Measurements from ENCODE around the gene HSP90AB1.

Gene HSP90AB1

DNA sequence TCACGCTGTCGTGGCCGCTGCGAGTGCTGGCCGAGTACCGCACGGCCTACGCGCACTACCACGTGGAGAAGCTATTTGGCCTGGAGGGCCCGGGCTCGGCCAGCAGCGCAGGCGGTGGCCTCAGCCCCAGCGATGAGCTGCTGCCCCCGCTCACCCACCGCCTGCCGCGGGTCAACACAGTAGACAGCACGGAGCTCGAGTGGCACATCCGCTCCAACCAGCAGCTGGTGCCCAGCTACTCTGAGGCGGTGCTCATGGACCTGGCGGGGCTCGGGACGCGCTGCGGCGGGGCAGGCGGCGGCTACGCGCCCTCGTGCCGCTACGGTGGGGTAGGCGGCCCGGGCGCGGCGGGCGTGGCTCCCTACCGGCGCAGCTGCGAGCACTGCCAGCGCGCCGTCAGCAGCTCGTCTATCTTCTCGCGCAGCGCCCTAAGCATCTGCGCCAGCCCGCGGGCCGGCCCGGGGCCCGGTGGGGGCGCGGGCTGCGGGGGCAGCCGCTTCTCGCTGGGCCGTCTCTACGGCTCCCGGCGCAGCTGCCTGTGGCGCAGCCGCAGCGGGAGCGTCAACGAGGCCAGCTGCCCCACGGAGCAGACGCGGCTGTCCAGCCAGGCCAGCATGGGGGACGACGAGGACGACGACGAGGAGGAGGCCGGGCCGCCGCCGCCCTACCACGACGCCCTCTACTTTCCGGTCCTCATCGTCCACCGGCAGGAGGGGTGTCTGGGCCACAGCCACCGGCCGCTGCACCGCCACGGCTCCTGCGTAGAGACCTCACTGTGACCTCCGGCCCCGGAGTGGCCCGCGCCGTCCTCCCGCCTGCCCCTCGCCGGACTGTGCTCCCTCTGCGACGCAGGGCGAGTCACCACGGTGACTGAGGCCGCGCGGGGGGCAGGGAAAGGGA lies 29.1 kb downstream of the HSP90AB1 start:
- TF ChIP-seq FOXP2 (optimal IDR thresholded peaks at IDR 0.05; ENCODE audit: borderline replicate concordance, extremely low read depth, extremely low read length, insufficient read depth) (no peak), POLR2AphosphoS5 (IDR thresholded peaks at IDR 0.05; ENCODE audit: low read depth, low read length) (no peak), SIN3A (IDR thresholded peaks at IDR 0.05; ENCODE audit: borderline replicate concordance, insufficient read depth, low read length) (no peak), TAF1 (IDR thresholded peaks at IDR 0.05; ENCODE audit: borderline replicate concordance, insufficient read depth, low read length) (no peak)
- TF ChIP-seq, protein P1, sequence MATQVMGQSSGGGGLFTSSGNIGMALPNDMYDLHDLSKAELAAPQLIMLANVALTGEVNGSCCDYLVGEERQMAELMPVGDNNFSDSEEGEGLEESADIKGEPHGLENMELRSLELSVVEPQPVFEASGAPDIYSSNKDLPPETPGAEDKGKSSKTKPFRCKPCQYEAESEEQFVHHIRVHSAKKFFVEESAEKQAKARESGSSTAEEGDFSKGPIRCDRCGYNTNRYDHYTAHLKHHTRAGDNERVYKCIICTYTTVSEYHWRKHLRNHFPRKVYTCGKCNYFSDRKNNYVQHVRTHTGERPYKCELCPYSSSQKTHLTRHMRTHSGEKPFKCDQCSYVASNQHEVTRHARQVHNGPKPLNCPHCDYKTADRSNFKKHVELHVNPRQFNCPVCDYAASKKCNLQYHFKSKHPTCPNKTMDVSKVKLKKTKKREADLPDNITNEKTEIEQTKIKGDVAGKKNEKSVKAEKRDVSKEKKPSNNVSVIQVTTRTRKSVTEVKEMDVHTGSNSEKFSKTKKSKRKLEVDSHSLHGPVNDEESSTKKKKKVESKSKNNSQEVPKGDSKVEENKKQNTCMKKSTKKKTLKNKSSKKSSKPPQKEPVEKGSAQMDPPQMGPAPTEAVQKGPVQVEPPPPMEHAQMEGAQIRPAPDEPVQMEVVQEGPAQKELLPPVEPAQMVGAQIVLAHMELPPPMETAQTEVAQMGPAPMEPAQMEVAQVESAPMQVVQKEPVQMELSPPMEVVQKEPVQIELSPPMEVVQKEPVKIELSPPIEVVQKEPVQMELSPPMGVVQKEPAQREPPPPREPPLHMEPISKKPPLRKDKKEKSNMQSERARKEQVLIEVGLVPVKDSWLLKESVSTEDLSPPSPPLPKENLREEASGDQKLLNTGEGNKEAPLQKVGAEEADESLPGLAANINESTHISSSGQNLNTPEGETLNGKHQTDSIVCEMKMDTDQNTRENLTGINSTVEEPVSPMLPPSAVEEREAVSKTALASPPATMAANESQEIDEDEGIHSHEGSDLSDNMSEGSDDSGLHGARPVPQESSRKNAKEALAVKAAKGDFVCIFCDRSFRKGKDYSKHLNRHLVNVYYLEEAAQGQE (IDR thresholded peaks at IDR 0.05; ENCODE audit: insufficient read depth in 1 of 2, low read depth in 2 of 2, low read length in 2 of 2): no peak

DNA sequence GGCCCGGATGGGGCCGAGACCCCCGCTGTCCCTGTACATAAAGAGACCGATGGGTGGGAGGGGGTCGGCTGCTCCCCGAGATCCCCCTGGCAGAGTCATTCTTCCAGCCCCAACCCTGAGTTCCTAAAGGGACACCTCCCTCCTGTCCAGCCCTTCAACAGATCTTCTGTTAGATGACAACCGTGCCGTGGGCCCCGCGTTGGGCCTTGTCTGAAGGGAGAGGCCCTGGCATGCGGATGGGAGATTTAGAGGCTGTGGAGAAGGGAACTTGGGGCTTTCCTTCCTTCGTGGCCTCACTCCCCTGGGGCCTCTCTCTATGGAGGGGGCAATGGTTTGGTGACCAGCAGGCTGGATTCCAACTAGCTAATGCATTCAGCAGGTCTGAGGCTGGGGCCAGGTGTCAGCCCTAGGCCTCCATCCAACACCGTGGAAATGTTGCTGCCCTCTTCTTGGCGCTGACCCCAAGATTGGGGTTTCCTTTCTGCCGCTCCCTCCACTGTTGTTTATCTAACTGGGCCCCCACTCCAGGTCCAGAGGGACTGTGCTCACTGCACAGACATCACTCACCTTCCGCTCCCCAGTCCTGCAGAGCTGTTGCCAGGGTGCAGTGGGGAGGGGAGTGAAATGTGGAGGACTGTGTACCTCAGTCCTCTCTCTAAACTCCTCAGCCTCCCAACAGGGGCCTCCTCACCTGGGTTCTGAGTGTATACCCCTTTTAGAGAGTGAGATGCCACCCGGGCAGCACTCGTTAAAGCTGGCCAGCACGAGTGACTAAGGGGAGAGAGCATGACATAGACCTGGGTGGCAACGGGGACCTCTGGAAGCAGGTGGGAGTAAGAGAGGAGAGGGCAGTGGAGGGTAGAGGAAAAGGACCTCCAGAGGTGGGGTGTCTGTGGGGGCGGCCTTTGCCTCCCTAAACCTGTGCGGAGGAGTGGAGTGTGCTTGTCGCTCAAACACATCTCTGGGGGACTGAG lies 30.1 kb downstream of the HSP90AB1 start:
- TF ChIP-seq, protein P1 (IDR thresholded peaks at IDR 0.05; ENCODE audit: insufficient read depth in 1 of 2, low read depth in 2 of 2, low read length in 2 of 2): no peak
- TF ChIP-seq FOXP2 (optimal IDR thresholded peaks at IDR 0.05; ENCODE audit: borderline replicate concordance, extremely low read depth, extremely low read length, insufficient read depth) (no peak), TAF1 (IDR thresholded peaks at IDR 0.05; ENCODE audit: borderline replicate concordance, insufficient read depth, low read length) (no peak), POLR2AphosphoS5 (IDR thresholded peaks at IDR 0.05; ENCODE audit: low read depth, low read length) (no peak), SIN3A (IDR thresholded peaks at IDR 0.05; ENCODE audit: borderline replicate concordance, insufficient read depth, low read length) (no peak)

DNA sequence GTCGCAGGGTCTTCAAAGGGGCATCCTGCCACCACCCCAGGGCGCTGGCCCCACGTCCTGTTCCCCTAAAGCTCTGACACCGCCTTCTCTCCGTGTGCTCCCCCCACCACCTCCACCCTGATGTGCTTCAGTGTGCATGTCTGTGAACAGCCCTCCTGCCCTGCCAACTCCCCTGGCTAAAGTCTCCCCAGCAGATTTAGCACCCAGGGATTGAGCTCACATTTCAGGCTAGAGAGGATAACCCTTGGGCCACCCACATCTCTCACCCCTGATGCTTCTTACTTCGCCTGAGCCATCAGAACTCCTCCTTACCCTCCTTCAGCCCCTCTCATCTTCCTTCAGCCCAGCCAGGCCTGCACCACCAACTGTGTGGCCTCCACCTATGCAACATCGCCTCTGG lies 30.9 kb downstream of the HSP90AB1 start:
- TF ChIP-seq FOXP2 (optimal IDR thresholded peaks at IDR 0.05; ENCODE audit: borderline replicate concordance, extremely low read depth, extremely low read length, insufficient read depth) (no peak), SIN3A (IDR thresholded peaks at IDR 0.05; ENCODE audit: borderline replicate concordance, insufficient read depth, low read length) (no peak), TAF1 (IDR thresholded peaks at IDR 0.05; ENCODE audit: borderline replicate concordance, insufficient read depth, low read length) (no peak), POLR2AphosphoS5 (IDR thresholded peaks at IDR 0.05; ENCODE audit: low read depth, low read length) (no peak)
- TF ChIP-seq, protein P1 (IDR thresholded peaks at IDR 0.05; ENCODE audit: insufficient read depth in 1 of 2, low read depth in 2 of 2, low read length in 2 of 2): no peak

DNA sequence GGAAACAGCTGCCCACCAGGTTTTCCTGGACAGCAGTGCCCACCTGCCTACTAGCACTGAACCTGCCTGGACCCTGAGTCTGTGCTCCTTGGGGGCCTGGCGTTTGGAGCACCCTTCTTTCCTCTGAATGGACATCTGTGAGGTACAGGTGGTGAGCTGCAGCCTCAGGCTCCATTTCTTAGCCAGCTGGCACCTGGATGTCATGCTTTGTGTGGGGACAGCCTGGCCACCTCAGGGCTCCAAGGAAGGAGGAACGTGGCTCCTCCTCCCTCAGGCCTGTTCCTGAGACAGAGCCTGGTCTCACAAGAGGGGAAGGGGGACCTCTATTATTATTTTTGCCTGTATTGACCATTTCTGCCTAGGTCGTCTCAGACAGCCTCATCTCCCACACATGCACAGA lies 31.4 kb downstream of the HSP90AB1 start:
- TF ChIP-seq FOXP2 (optimal IDR thresholded peaks at IDR 0.05; ENCODE audit: borderline replicate concordance, extremely low read depth, extremely low read length, insufficient read depth) (no peak), SIN3A (IDR thresholded peaks at IDR 0.05; ENCODE audit: borderline replicate concordance, insufficient read depth, low read length) (no peak), POLR2AphosphoS5 (IDR thresholded peaks at IDR 0.05; ENCODE audit: low read depth, low read length) (no peak), TAF1 (IDR thresholded peaks at IDR 0.05; ENCODE audit: borderline replicate concordance, insufficient read depth, low read length) (no peak)
- TF ChIP-seq, protein P1 (IDR thresholded peaks at IDR 0.05; ENCODE audit: insufficient read depth in 1 of 2, low read depth in 2 of 2, low read length in 2 of 2): no peak
